NCI-H524 (cell line): ENCODE results near the gene COL24A1.

Experiments used
- DNase-seq, 2 experiments: peaks; one replicate each; lab custom pipeline; 2025; lab: John Stamatoyannopoulos, UW

COL24A1 gene

DNA sequence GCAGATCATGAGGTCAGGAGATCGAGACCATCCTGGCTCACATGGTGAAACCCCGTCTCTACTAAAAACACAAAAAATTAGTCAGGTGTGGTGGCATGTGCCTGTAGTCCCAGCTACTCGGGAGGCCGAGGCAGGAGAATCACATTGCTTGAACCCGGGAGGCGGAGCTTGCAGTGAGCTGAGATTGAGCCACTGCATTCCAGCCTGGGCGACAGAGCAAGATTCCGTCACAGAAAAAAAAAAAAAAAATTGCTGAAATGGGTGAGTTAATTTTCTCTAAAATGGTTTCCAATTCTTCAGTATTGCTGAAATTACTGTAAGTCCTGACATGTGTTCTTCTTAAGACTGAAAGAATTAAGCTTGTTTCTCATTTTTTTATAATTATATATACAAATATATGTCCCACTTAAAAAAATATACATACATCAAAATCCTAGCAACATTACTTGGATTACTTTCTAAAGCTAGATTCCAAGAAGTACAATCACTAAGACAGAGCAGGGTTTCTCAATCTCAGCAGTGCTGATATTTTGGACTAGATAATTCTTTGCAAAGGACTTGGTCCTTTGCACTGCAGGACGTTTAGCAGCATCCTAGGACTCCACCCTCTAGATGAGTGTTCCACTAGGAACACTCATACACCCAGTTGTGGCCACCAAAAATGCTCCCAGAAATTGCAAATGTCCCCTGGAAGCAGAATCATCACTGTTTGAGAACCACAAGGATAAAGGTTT lies 473.1 kb downstream of the COL24A1 start:
- no peak for DNase-seq

DNA sequence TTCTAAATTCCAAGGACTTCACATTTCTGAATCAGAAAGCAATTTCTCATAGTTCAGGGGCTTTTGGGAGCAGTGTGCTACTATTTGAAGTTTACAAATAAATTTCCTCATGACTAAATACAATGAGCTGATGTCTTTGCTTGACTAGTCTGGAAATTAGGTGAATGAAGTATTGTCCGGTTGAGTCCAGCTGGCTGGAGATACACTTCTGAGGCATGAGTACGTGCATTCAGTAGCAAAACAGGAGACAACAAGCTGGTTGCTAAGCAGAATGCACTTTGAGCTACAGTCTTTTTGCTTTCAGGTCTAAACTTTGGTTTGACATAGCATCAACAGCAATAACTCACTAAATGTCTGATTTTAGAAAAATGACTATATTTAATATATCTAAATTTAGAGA lies 475.5 kb downstream of the COL24A1 start:
- no peak for DNase-seq
